ENCODE data around the gene DNM3.

- TF ChIP-seq EZH2 (IDR thresholded peaks at IDR 0.05; ENCODE audit: low read depth, low read length, severe bottlenecking): no peak
- no peak for TF ChIP-seq ATF2 (IDR thresholded peaks at IDR 0.05; ENCODE audit: low read length)
- TF ChIP-seq, protein P1, sequence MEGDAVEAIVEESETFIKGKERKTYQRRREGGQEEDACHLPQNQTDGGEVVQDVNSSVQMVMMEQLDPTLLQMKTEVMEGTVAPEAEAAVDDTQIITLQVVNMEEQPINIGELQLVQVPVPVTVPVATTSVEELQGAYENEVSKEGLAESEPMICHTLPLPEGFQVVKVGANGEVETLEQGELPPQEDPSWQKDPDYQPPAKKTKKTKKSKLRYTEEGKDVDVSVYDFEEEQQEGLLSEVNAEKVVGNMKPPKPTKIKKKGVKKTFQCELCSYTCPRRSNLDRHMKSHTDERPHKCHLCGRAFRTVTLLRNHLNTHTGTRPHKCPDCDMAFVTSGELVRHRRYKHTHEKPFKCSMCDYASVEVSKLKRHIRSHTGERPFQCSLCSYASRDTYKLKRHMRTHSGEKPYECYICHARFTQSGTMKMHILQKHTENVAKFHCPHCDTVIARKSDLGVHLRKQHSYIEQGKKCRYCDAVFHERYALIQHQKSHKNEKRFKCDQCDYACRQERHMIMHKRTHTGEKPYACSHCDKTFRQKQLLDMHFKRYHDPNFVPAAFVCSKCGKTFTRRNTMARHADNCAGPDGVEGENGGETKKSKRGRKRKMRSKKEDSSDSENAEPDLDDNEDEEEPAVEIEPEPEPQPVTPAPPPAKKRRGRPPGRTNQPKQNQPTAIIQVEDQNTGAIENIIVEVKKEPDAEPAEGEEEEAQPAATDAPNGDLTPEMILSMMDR (IDR thresholded peaks at IDR 0.05; ENCODE audit: control extremely low read depth in 1 of 3, insufficient read depth in 1 of 3, low read depth in 1 of 3, low read length in 3 of 3): no peak
- TF ChIP-seq JUND (IDR thresholded peaks at IDR 0.05; ENCODE audit: low read length): no peak
- no peak for TF ChIP-seq USF2 (IDR thresholded peaks at IDR 0.05; ENCODE audit: low read length)
- TF ChIP-seq CHD2 (IDR thresholded peaks at IDR 0.05; ENCODE audit: low read length): no peak
- no peak for TF ChIP-seq CREB1 (IDR thresholded peaks at IDR 0.05)
- TF ChIP-seq GABPA (IDR thresholded peaks at IDR 0.05; ENCODE audit: borderline replicate concordance, insufficient read depth, low read length): no peak
- no peak for TF ChIP-seq EP300 (IDR thresholded peaks at IDR 0.05; ENCODE audit: borderline replicate concordance in 1 of 2, low read depth in 2 of 2, low read length in 2 of 2)
- no peak for TF ChIP-seq SIN3A (conservative IDR thresholded peaks at IDR 0.05 in 1 of 2, IDR thresholded peaks at IDR 0.05 in 1 of 2; ENCODE audit: low read depth in 1 of 2, low read length in 2 of 2)
- TF ChIP-seq POLR2A (IDR thresholded peaks at IDR 0.05; ENCODE audit: control extremely low read depth in 1 of 2, low read depth in 2 of 2, low read length in 2 of 2): no peak
Measured at GRCh38 chr1:172109359-172109758, 268.1 kb downstream of the DNM3 start.

All from H1 (cell line).